H9 (cell line): ENCODE measurements around the gene CFAP99. TPM values are rescaled to one million over a fixed set of nuclear protein-coding genes. Genes with fewer than 3 reads are reported as not detected.

Source experiments
- DNase-seq: peaks from one replicate; pipeline ENCODE4 v3.0.0-alpha.2; 2017
- H2AFZ ChIP-seq: one replicate; pipeline ENCODE4 v1.6.1; 2013; ENCODE audit warnings: mild to moderate bottlenecking, low read length, control low read depth, moderate library complexity
- H2AK5ac ChIP-seq: 2 replicates; pipeline ENCODE4 v1.6.1; 2013; ENCODE audit warnings: low read length, control low read depth, mixed read lengths; ENCODE audit not compliant: insufficient read length
- H2BK120ac ChIP-seq: one replicate; pipeline ENCODE4 v1.6.1; 2013; ENCODE audit warnings: low read depth, mild to moderate bottlenecking, low read length, control low read depth, inconsistent platforms; ENCODE audit not compliant: poor library complexity, severe bottlenecking
- H2BK12ac ChIP-seq: 2 replicates; pipeline ENCODE4 v1.6.1; 2013; ENCODE audit warnings: low read length, control low read depth, mixed read lengths, low read depth; ENCODE audit not compliant: insufficient read length
- H2BK15ac ChIP-seq: 2 replicates; pipeline ENCODE4 v1.6.1; 2013; ENCODE audit warnings: low read depth, low read length, control low read depth
- H2BK20ac ChIP-seq: one replicate; pipeline ENCODE4 v1.6.1; 2013; ENCODE audit warnings: low read depth, mild to moderate bottlenecking, low read length, control low read depth, inconsistent platforms; ENCODE audit not compliant: poor library complexity, severe bottlenecking
- H2BK5ac ChIP-seq: 2 replicates; pipeline ENCODE4 v1.6.1; 2013; ENCODE audit warnings: low read length, control low read depth, mixed read lengths; ENCODE audit not compliant: insufficient read length
- H3K14ac ChIP-seq: 2 replicates; pipeline ENCODE4 v1.6.1; 2013; ENCODE audit warnings: low read length, control low read depth; ENCODE audit not compliant: insufficient read depth
- H3K18ac ChIP-seq: 2 replicates; pipeline ENCODE4 v1.6.1; 2013; ENCODE audit warnings: low read depth, mild to moderate bottlenecking, mixed read lengths, low read length, control low read depth; ENCODE audit not compliant: insufficient read length
- H3K23ac ChIP-seq: 2 replicates; pipeline ENCODE4 v1.6.1; 2013; ENCODE audit warnings: low read length, control low read depth, mixed read lengths, low read depth; ENCODE audit not compliant: insufficient read length
- H3K23me2 ChIP-seq: 2 replicates; pipeline ENCODE4 v1.6.1; 2013; ENCODE audit warnings: low read depth, mild to moderate bottlenecking, mixed read lengths, low read length, control low read depth; ENCODE audit not compliant: insufficient read length, poor library complexity, severe bottlenecking
- H3K27ac ChIP-seq: 2 replicates; pipeline ENCODE4 v1.5.1; 2013; ENCODE audit warnings: low read length, control low read depth, mixed read lengths, low read depth; ENCODE audit not compliant: insufficient read length
- H3K27me3 ChIP-seq: 2 replicates; pipeline ENCODE4 v1.6.1; 2013; ENCODE audit warnings: low read length, control low read depth, inconsistent platforms; ENCODE audit not compliant: insufficient read depth
- H3K4ac ChIP-seq: 2 replicates; pipeline ENCODE4 v1.6.1; 2013; ENCODE audit warnings: low read depth, mild to moderate bottlenecking, control low read depth, inconsistent platforms, low read length, moderate library complexity
- H3K4me1 ChIP-seq: 2 replicates; pipeline ENCODE4 v1.6.1; 2013; ENCODE audit warnings: low read length, control low read depth, inconsistent platforms; ENCODE audit not compliant: insufficient read depth
- H3K4me2 ChIP-seq: 2 replicates; pipeline ENCODE4 v1.6.1; 2013; ENCODE audit warnings: low read length, control low read depth, mixed read lengths; ENCODE audit not compliant: insufficient read length, insufficient read depth
- H3K56ac ChIP-seq: 2 replicates; pipeline ENCODE4 v1.6.1; 2013; ENCODE audit warnings: low read depth, mild to moderate bottlenecking, mixed read lengths, low read length, control low read depth; ENCODE audit not compliant: insufficient read length
- H3K79me1 ChIP-seq: 2 replicates; pipeline ENCODE4 v1.6.1; 2013; ENCODE audit warnings: low read depth, mild to moderate bottlenecking, moderate library complexity, low read length, control low read depth, inconsistent platforms; ENCODE audit not compliant: insufficient read depth, poor library complexity, severe bottlenecking
- H3K79me2 ChIP-seq: 2 replicates; pipeline ENCODE4 v1.6.1; 2013; ENCODE audit warnings: low read length, control low read depth, inconsistent platforms; ENCODE audit not compliant: insufficient read depth
- H3K9ac ChIP-seq: 2 replicates; pipeline ENCODE4 v1.6.1; 2013; ENCODE audit warnings: low read length, control low read depth, mixed read lengths; ENCODE audit not compliant: insufficient read length; ENCODE audit errors: extremely low read depth
- H3K9me3 ChIP-seq: one replicate; pipeline ENCODE4 v1.6.1; 2013; ENCODE audit warnings: low read depth, low read length, inconsistent platforms; ENCODE audit not compliant: control insufficient read depth
- H3T11ph ChIP-seq: one replicate; pipeline ENCODE4 v1.6.1; 2013; ENCODE audit warnings: mild to moderate bottlenecking, low read length, control low read depth, inconsistent platforms
- H4K20me1 ChIP-seq: one replicate; pipeline ENCODE4 v1.6.1; 2013; ENCODE audit not compliant: control insufficient read depth, insufficient read length, insufficient read depth
- H4K5ac ChIP-seq: 2 replicates; pipeline ENCODE4 v1.6.1; 2013; ENCODE audit warnings: low read depth, mild to moderate bottlenecking, mixed read lengths, low read length, control low read depth; ENCODE audit not compliant: insufficient read length
- H4K8ac ChIP-seq: replicated peaks from 2 replicates; pipeline ENCODE4 v1.6.1; 2013; ENCODE audit warnings: low read length, control low read depth, mixed read lengths, low read depth; ENCODE audit not compliant: insufficient read length
- H4K91ac ChIP-seq: 2 replicates; pipeline ENCODE4 v1.6.1; 2013; ENCODE audit warnings: low read depth, mild to moderate bottlenecking, moderate library complexity, mixed read lengths, low read length, control low read depth; ENCODE audit not compliant: insufficient read length
- H3K27ac Mint-ChIP-seq, 3 experiments: 2 replicates in 2 of 3; 3 replicates in 1 of 3; pipeline ENCODE4 v1.8.0; 2020 to 2021; ENCODE audit warnings: mixed read lengths in 3 of 3, mild to moderate bottlenecking in 1 of 3, moderate library complexity in 1 of 3
- H3K27me3 Mint-ChIP-seq: 2 replicates; pipeline ENCODE4 v1.8.0; 2021; ENCODE audit warnings: low read depth, mild to moderate bottlenecking, moderate library complexity, mixed read lengths
- H3K36me3 Mint-ChIP-seq, 3 experiments: 2 replicates in 2 of 3; 3 replicates in 1 of 3; pipeline ENCODE4 v1.8.0; 2020 to 2021; ENCODE audit warnings: low read depth in 3 of 3, mixed read lengths in 3 of 3; ENCODE audit not compliant: insufficient read depth in 1 of 3
- H3K4me1 Mint-ChIP-seq, 2 experiments: 2 replicates each; pipeline ENCODE4 v1.8.0; 2020; ENCODE audit warnings: mixed read lengths in 2 of 2
- H3K4me3 Mint-ChIP-seq, 2 experiments: 2 replicates in 1 of 2; 3 replicates in 1 of 2; pipeline ENCODE4 v1.8.0; 2020 to 2021; ENCODE audit warnings: mild to moderate bottlenecking in 2 of 2, mixed read lengths in 2 of 2, moderate library complexity in 1 of 2
- H3K9me3 Mint-ChIP-seq, 2 experiments: 2 replicates in 1 of 2; 3 replicates in 1 of 2; pipeline ENCODE4 v1.8.0; 2020; ENCODE audit warnings: mild to moderate bottlenecking in 2 of 2, mixed read lengths in 2 of 2, moderate library complexity in 1 of 2
- CTCF ChIP-seq: fragments of 200-600 bp; sonication (generic); conservative IDR thresholded peaks from 3 replicates; pipeline ENCODE4 v1.8.0; 2021; ENCODE audit warnings: antibody characterized with exemption, mild to moderate bottlenecking
- WGBS: extraction: QIAGEN DNeasy Blood & Tissue Kit; methylation state at CpG from one replicate; pipeline ENCODE4 v1.1.7; 2013; ENCODE audit warnings: missing lambda C conversion rate, low lambda C conversion rate, mixed read lengths; ENCODE audit not compliant: insufficient read length; ENCODE audit errors: extremely low coverage; 5-methylcytosine and 5-hydroxymethylcytosine counted together
- total RNA-seq: library from RNA; stranded (reverse); gene quantifications from 2 replicates; pipeline ENCODE4 v1.2.1, GENCODE V29; 2021

CFAP99 gene
- total RNA-seq, 1 experiment from 2014 or later: 0.35 TPM

- Histone ChIP-seq H4K91ac (no peak overlapping the region), H3K4me2 (no peak overlapping the region), H3T11ph (no peak overlapping the region), H2BK120ac (no peak overlapping the region), H2BK20ac (no peak overlapping the region), H3K9me3 (no peaks in the 10 kb centered on the region), H2AK5ac (no peak overlapping the region), H2AFZ (no peak overlapping the region), H2BK15ac (no peak overlapping the region), H3K27me3 (no peaks in the 10 kb centered on the region), H3K4me1 (no peaks in the 10 kb centered on the region; the same call in 1 of the 2 replicates), H3K18ac (no peak overlapping the region), H3K56ac (no peak overlapping the region), H3K79me2 (no peaks in the 10 kb centered on the region), H4K20me1 (no peaks in the 10 kb centered on the region), H3K27ac (no peak overlapping the region), H3K14ac (no peak overlapping the region), H3K23ac (no peak overlapping the region), H2BK5ac (no peak overlapping the region), H4K5ac (no peak overlapping the region), H3K23me2 (no peaks in the 10 kb centered on the region), H4K8ac (no peak overlapping the region), H2BK12ac (no peak overlapping the region), H3K79me1 (no peaks in the 10 kb centered on the region), H3K9ac (no peak overlapping the region), H3K4ac (no peak overlapping the region)
- Mint-ChIP-seq H3K27ac (no peak overlapping the region), H3K4me3 (no peak overlapping the region), H3K36me3 (no peaks in the 10 kb centered on the region), H3K9me3 (no peaks in the 10 kb centered on the region), H3K4me1 (peaks cover 0 to 4% of the 10 kb centered on the region in 2 experiments; a peak in 3 of 4 replicates), H3K27me3 (no peaks in the 10 kb centered on the region; the same call in 1 of the 2 replicates)
- peak; percentile 94 for TF ChIP-seq CTCF
- DNase-seq: peak; percentile 95
- no CpG with 5 or more reads among the region's 14 CpGs for WGBS
These were observed 22.8 kb downstream of the CFAP99 start for GRCh38 chr4:2441393-2442174.
